HG02885 (cell line): ENCODE results near the gene ADCK1.
A peak's percentile ranks its signal among the peaks of the same experiment; 100 is the strongest.
"Not testable (repeated sequence)": the region's sequence is repeated elsewhere in the genome, so short reads cannot be mapped to it uniquely, and the experiment has no call there.

Experiments used
- ATAC-seq: cut with Tn5 transposase; IDR thresholded peaks from one replicate; pipeline ENCODE4 v1.9.1; 2021; ENCODE audit warnings: mild to moderate bottlenecking; ENCODE audit not compliant: unreplicated experiment, poor library complexity

The ADCK1 gene

GRCh38 chr14:77926942-77927341, 127.0 kb downstream of the ADCK1 start:
- ATAC-seq, result no peak

GRCh38 chr14:77931441-77931840, 131.5 kb downstream of the ADCK1 start:
- no peak for ATAC-seq

GRCh38 chr14:77936138-77936639, 136.3 kb downstream of the ADCK1 start:
- ATAC-seq, result no peak

DNA sequence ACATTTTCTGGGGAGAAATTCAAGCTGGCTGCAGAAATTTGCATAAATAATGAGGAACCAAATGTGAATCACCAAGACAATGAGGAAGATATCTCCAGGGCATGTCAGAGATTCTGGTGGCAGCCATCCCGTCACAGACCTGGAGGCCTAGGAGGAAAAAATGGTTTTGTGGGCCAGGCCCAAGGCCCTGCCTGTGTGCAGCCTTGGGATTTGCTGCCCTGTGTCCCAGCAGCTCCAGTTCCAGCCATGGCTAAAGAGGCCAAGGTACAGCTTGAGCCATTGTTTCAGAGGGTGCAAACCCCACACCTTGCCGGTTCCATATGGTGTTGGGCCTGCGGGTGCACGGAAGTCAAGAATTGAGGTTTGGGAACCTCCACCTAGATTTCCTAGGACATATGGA, 147.5 kb downstream of the ADCK1 start:
- no peak for ATAC-seq

- ATAC-seq, result no peak
Measured at GRCh38 chr14:77950371-77951063, 150.6 kb downstream of the ADCK1 start.

DNA sequence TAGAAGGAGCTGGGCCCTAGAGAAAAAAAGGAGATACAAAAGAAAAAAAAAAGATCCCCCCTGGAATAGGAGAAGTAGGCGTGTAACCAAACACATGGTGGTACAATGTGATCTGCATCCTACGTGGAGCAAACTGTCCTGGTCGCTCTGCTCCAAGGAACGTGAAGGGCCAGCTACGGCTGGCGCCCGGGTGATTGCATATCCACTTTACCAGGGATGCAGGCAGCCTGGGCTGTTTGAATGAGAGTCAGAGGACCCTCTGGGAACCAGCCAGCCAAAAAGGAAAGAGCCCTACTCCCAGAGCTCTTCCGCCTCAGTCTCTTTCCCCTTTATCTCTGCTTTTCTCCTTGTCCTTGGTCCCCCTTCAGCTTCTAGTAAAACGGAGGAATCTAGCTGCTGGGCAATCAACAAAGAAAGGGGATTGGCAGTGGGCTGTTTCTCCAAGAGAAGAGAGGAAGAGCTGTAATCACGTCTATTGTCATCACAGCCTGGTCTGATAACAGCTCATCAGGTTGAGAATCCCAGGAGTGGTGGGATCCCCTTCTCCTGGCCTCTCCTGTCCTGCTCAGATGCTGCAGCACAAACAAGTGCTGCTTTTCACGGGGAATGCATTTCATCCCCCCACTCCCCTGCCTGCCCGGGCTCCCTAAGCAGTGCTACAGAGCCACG, 156.0 kb downstream of the ADCK1 start:
- no peak for ATAC-seq

GRCh38 chr14:77959686-77960085, 159.8 kb downstream of the ADCK1 start:
- ATAC-seq, result not testable (repeated sequence)

GRCh38 chr14:77961847-77962580, 162.1 kb downstream of the ADCK1 start:
- no peak for ATAC-seq

- ATAC-seq, result no peak
Measured at GRCh38 chr14:77962731-77963520, 163.0 kb downstream of the ADCK1 start.

GRCh38 chr14:77964586-77964985, 164.7 kb downstream of the ADCK1 start:
- no peak for ATAC-seq

- no peak for ATAC-seq
Measured at GRCh38 chr14:77965050-77965449, 165.1 kb downstream of the ADCK1 start.

- peak; percentile 86 for ATAC-seq
Measured at GRCh38 chr14:77965919-77966435, 166.1 kb downstream of the ADCK1 start.

DNA sequence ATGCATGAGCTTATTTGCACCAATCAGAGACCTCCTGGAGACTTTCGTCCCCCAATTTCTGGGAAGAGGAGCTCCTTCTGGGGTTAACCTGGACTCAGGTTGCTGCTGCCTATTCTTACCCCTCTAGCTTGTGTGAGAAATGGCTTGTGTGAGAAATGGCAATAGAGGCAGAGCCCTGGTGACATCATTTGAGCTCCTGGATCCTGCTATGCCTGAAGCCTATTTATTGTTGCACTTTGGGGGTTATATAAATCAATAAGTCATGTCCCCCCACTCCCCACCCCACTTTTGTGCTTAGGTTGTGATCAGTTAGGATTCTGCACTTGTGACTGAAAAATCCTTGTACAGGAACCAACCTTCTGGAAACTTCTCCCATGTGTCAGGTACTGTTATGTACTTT, 167.2 kb downstream of the ADCK1 start:
- no peak for ATAC-seq

GRCh38 chr14:77970646-77971045, 170.7 kb downstream of the ADCK1 start:
- ATAC-seq, result no peak

DNA sequence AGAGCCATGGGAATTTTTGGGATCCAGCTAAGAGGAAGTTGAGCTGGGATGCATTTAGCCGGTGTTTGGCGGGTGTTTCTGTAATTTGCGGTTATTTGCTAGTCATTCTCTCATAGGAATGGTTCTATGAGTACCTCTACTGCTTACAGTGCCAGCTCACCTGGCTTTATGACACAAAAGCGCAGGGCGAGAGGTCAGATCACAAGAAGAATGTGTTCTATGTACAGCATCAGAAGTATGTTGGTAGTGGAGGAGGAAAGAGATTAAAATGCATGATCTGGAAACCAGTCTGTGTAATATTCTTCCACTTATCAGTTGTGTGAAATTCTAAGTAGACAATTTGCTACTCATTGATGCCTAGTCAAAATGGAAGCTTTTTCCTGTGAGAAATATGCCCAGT, 173.3 kb downstream of the ADCK1 start:
- ATAC-seq, result no peak

- ATAC-seq, result no peak
Measured at GRCh38 chr14:77976591-77976990, 176.7 kb downstream of the ADCK1 start.

DNA sequence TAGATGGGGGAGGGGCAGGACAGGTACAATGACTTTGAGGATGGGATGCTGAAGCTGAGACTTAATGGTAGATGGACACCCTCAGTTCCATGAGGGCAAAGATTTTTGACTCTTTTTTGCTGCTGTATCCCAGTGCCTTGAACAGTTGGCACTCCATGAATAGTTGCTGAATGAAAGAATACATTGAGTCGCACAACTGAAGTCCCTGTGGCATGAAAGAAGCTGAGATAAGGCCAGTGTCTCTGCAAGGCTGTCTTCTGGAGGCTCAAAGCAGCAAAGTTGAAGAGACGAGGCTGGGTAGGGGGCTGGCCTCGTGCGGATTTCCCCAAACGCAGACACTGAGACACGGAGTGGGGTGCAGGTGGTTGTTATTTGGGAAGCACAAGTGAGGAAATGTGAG, 179.3 kb downstream of the ADCK1 start:
- no peak for ATAC-seq

GRCh38 chr14:77979666-77980351, 179.9 kb downstream of the ADCK1 start:
- no peak for ATAC-seq

DNA sequence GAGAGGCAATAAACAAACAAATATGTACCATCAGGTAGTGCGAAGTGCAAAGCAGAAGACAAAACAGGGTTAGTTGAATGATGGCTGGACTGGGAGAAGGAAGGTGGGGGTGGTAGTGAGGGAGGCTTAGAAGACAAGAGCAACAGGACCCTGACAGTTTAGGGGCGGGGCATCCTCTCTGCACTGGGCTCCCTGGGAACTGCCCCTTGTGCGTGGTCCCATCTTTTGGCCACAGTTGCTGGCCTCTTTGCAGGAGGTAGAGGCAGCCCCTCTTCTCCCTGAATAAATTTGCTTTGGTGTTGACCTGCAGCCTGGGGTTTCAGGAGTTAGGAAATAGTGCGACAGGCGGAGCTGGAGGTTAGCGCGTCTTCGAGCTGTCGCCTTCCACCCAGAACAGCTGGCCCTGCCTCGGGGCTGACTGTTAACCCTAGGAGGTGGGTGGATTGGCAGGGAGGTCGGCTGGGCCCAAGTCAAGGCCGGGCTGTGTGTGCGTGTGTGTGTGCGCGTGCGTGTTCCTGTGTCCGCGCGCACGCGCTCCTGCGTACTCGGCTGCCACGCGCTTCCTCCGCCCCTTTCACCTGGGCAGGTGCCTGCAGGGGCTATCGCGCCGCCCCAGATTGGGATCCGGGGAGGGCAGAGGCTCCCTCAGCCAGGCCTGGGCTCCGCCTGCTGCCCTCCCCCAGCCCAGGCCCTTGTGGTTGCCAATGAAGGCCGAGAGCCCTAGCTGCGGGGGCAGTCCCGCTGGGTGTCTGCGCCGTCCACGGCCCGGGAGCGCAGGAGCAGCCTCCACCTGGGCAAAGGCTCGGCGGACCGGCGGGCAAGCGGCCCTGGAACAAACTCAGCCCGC, 180.8 kb downstream of the ADCK1 start:
- no peak for ATAC-seq
